Left cardiac atrium (tissue), 4 donors: ENCODE results near the gene THOC3. TPM values are rescaled to one million over a fixed set of nuclear protein-coding genes. Genes with fewer than 3 reads are reported as not detected.
"Not testable (repeated sequence)": the region's sequence is repeated elsewhere in the genome, so short reads cannot be mapped to it uniquely, and the experiment has no call there.

Experiments
- ATAC-seq, 2 donors: fragments of 200-7000 bp; cut with Tn5 transposase; one replicate each; pipeline ENCODE4 v1.9.1; 2020; ENCODE audit warnings: mild to moderate bottlenecking in 2 of 2, moderate library complexity in 2 of 2
- DNase-seq: peaks from one replicate; pipeline ENCODE4 v3.0.0-alpha.2; 2020
- intact Hi-C, 2 donors: fragments of 100-400 bp; cut with DNase I; formaldehyde crosslinking; loops; one replicate each; pipeline versions ENCODE4 v1.14.1 to v1.15.1; 2022 to 2023
- long read RNA-seq: library from polyadenylated mRNA; unstranded; transcript quantifications from one replicate; pipeline ENCODE4 v2.0.0, GENCODE V29; 2021
- total RNA-seq, 2 donors: library from RNA; stranded (reverse); fragmentation: NEBNext Ultra II Directional; extraction: Animal tissue kit (Norgen Biotek cat#: 25700); gene quantifications; one replicate each; pipeline ENCODE4 v1.2.1, GENCODE V29; 2021
- donor health status: DM: no; HTN: yes; CAD: no.
- donor health status: DM: no; HTN: yes; CAD: no; lungs with severe emphysema.
- donor health status: DM: yes; HTN: yes; CAD: no.
- donor health status: Dilated cardiomyopathy.

THOC3 gene, protein sequence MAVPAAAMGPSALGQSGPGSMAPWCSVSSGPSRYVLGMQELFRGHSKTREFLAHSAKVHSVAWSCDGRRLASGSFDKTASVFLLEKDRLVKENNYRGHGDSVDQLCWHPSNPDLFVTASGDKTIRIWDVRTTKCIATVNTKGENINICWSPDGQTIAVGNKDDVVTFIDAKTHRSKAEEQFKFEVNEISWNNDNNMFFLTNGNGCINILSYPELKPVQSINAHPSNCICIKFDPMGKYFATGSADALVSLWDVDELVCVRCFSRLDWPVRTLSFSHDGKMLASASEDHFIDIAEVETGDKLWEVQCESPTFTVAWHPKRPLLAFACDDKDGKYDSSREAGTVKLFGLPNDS
- 10 to 100 TPM in 1 of 2 donors, 1 to 10 TPM in 1; 7.9 to 14.3 TPM for total RNA-seq
- long read RNA-seq, transcript THOC3-201 (6 exons, 1,589 nt), result major isoform, 11 of 12 reads
- long read RNA-seq, partial matches to known transcripts, result 0 of 12 reads
- long read RNA-seq, other reads (novel, unspliced or antisense), result 1 of 12 reads

DNA sequence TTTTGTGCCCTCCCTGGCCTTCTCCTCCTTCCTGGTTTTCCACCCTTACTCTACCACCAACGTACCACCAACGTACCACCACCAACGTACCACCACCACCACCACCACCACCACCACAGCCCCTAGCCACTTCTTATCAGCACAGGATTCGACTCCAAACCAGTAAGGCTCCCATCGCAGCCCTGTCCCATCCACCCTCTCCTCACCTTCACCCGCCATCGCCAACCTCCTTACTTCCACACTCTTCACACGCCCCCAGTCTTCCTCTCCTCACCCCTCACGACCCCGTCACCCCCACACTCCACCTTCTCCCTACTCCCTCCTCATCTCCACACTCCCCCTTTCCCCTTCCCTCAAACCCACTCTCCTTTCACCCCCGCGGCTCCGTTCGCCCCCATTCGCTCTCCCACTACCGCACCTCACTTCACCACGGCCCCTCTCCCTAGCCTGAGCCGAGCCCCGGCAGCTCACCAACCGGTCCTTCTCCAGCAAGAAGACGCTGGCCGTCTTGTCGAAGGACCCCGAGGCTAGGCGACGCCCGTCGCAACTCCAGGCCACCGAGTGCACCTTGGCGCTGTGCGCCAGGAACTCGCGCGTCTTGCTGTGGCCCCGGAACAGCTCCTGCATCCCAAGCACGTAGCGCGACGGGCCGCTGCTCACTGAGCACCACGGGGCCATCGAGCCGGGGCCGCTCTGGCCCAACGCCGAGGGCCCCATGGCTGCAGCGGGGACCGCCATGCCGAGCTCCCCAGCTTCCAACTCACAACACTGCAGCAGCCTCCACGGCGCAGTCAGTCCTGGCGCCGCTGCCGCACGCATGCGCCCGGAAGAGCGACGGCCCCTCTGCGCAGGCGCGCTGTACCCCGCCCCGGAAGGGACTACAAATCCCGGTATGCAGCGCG, at the start of gene THOC3:
TSS of gene THOC3 (minus strand) at position 845 of the 902 bp plus-strand sequence. CDS start at position 738, 107 bp downstream.
- intact Hi-C loops, result not testable (repeated sequence)

GRCh38 chr5:176017324-176017723, 49.2 kb upstream of the THOC3 start:
- DNase-seq, intact Hi-C loops: not testable (repeated sequence)
- peak in 1 of 2 donors; percentile 44 for ATAC-seq

More for the DNA sequence above, at the start of gene THOC3:
- peak; percentile 68 for DNase-seq
- ATAC-seq, result peak; percentile 100

- intact Hi-C loops, result not testable (repeated sequence)
Measured at GRCh38 chr5:176014360-176014759, 46.2 kb upstream of the THOC3 start.

GRCh38 chr5:176011088-176011487, 43.0 kb upstream of the THOC3 start:
- intact Hi-C loops, ATAC-seq, DNase-seq: not testable (repeated sequence)

More at GRCh38 chr5:176014360-176014759, 46.2 kb upstream of the THOC3 start:
- ATAC-seq, DNase-seq: not testable (repeated sequence)

DNA sequence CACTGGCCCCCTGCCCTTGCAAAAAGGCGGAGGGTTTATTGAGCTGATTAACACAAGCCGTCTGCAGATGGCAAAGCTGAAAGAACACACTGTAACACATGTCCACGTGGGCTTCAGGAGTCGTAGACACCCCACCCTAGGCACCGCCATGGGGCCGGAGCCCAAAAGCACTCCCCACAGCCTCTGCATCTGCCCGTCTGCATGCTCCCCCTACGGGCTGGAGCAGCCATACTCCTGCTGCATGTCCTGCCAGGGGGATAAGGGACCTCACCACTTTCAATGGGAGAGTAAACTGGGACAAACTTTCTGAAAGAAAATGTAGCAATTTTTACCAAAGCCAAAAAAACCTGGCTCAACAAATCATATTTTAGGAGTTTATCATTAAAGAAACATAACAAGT, 42.1 kb upstream of the THOC3 start:
- ATAC-seq, DNase-seq, intact Hi-C loops: not testable (repeated sequence)

DNA sequence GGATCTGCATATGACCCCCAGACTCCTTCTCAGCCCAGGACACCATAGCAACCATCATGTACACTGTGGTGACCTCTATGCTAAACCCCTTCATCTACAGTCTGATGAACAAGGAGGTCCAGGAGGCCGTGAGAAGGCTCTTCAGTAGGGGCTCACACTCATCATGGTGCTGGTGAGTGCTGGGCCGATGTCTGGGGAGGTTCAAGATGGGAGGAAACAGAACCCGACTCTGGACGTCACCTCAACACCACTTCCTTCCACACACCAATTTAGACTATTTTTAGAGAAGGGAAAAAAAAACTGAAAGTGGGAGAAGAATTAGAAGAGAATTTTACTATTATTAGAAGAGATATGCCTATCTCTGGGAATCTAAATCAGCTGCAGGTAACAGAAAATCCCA, 39.1 kb upstream of the THOC3 start:
- ATAC-seq, intact Hi-C loops, DNase-seq: not testable (repeated sequence)

- ATAC-seq, result not testable (repeated sequence)
Measured at GRCh38 chr5:176006819-176007218, 38.7 kb upstream of the THOC3 start.

DNA sequence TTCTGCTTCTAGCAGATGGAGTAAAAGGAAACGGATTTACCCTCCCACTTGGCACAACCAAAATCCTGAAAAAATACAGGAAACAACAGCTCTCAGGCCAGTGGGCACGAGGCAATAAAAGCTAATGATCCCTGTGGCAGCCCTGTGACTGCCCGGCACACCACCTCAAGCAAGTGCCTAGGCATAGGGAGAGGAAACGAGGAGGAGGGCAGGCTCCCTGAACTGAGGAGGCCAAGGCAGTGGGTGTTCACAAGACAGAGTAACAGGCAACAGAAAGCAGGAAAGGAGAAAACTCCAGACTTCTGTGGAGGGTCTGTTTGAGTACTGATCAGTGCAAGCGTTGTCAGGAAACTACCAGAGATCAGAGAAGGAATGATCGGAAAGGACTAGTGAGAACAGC, 29.9 kb upstream of the THOC3 start:
- intact Hi-C loops, DNase-seq, ATAC-seq: not testable (repeated sequence)

More at GRCh38 chr5:176006819-176007218, 38.7 kb upstream of the THOC3 start:
- DNase-seq, intact Hi-C loops: not testable (repeated sequence)

DNA sequence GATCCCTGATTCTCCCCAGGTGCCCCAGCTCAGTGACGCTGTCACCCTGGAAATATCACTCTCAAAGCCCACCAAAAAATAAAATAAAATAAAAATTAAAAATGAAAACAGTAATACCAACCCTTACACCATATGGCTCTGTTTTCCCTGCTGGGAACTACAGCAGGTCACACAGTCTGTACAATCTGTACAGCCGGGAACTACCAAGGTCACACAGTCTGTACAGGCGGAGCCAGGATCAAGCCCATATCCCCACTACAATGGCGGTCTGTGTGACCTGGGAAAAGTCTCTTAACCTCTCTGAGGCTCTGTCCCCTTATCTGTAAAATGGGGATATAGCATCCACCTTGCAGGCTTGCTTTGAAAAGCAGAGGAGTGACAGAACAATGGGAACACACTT, 29.4 kb upstream of the THOC3 start:
- ATAC-seq, intact Hi-C loops, DNase-seq: not testable (repeated sequence)

GRCh38 chr5:175996791-175997190, 28.7 kb upstream of the THOC3 start:
- intact Hi-C loops, ATAC-seq, DNase-seq: not testable (repeated sequence)

DNA sequence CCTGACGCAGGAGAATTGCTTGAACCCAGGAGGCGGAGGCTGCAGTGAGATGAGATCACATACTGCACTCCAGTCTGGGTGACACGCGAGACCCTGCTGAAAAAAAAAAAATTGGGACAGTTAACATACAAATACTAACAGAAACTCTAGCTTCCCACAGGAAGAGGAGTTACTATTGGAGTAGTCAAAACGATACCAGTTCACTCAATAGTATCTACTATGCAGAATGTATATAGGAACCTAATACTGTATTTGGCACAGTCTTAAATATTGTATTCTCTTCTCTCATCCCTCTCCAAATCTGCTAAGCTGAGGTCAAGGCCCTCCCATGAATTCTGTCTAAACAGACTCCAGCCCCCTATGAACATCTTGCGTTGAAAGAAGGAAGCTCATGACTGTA, 27.4 kb upstream of the THOC3 start:
- DNase-seq, ATAC-seq, intact Hi-C loops: not testable (repeated sequence)

DNA sequence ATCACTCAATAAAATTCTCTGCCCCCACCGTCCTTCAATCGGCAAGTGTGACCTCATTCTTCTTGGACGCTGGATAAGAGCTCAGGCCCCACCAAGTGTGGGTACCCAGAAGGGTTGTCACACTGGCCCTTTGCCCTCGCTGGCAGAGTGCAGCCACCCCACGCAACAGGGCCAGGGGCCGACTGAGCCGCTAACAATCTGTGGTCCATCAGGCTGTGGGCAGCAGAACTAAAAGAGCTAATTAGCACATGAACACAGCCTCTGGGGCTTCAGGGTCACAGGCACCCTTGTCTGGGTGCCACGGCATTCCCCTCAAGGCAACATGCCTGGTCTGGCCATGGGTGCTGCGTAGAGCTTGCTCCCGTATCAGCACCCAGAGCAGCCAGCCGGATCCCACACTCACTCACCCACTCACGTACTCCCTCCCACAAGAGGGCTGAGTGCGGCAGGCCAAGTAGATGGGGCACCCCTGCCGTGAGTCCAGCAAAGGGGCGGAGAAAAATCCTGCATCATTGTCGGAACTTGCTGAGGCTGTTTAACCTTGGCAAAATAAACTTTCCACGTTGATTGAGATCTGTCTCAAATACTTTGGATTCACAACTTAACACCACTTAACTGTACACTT, 11.4 kb upstream of the THOC3 start:
- ATAC-seq, intact Hi-C loops: not testable (repeated sequence)

DNA sequence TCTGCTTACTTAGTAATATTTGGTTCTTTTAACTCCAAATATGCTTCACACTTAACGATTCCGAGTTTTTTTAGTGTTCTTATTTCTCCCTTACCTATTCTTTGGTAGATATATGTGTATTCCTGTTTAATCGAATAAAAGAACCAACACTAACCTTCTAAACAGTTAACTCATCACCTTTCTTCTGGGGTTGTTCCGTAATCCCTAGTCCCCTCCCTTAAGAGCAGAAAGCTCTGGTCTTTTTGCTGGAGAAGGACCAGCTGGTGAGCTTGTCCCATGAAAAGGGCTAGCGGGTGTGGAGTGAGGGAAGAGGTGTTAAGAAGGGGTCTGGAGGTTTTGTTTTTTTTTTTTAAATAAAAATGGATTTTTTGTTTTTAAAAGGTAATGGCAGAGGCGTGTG, 266 bp upstream of the THOC3 start:
- intact Hi-C loops, DNase-seq: not testable (repeated sequence)
- ATAC-seq, result peak; percentile 55 to 70

More for the DNA sequence above, 11.4 kb upstream of the THOC3 start:
- DNase-seq, result not testable (repeated sequence)

DNA sequence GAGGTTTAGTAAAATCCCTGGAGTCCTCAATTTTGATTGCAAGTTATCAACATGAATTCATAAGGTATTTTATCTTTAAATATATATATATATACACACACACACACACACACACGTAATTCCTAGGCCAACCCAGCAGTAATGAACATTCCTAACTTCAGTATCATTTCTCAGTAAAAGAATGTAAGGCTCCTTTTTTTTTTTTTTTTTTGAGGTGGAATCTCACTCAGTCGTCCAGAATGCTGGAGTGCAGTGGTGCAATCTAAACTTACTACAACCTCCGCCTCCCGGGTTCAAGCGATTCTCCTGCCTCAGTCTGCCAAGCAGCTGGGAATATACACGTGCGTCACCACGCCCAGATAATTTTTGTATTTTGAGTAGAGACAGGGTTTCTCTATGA, 5.8 kb downstream of the THOC3 start:
- ATAC-seq, result peak in 1 of 2 donors; percentile 71
- intact Hi-C loops, DNase-seq: not testable (repeated sequence)

DNA sequence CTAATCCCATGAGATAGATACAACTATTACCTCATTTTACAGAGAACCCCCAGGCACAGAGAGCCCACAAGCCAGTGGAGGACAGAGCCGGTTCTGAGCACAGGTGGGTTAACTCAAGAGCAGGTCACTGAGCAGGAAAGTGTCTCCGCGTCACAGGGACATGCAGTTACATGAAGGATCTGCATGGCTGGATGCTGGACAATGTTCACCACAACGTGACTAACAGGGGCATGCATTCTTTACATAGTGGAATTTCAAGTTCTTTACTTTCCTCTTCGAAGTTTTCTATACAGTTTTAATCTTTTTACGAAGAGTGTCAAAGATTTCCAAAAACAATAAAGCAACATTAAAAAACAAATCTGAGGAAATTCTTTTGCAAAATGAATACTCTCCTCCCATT, 7.9 kb downstream of the THOC3 start:
- intact Hi-C loops, ATAC-seq, DNase-seq: not testable (repeated sequence)

- ATAC-seq, DNase-seq, intact Hi-C loops: not testable (repeated sequence)
Measured at GRCh38 chr5:175958515-175958914, 9.6 kb downstream of the THOC3 start.

DNA sequence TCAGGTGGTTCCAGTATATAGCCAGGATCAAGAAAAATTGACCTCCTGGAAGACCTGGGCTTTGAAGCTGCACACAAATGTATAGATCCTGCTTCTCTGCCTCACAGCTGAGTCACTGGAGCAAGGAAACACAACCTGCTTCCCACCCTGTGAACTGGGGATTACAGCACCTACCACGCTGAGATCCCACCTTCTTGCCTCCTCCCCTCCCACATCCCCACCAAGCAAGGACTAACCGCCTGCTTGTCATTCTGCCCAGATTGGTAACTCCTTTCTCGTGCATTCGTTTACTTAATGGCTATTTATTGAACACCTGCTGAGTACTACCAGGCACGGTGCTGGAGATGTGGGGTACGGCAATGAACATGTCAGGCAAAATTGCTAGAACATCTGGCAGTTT, 14.0 kb downstream of the THOC3 start:
- ATAC-seq, DNase-seq, intact Hi-C loops: not testable (repeated sequence)

- ATAC-seq, DNase-seq, intact Hi-C loops: not testable (repeated sequence)
Measured at GRCh38 chr5:175952810-175953209, 15.3 kb downstream of the THOC3 start.
